OCI-LY7 (cell line): ENCODE results near the gene HOXC6. TPM values are rescaled to one million over a fixed set of nuclear protein-coding genes. Genes with fewer than 3 reads are reported as not detected.

Source experiments
- BruUV-seq: library from RNA; stranded (reverse); fragments of 400-500 nt; replicated peaks from 2 replicates; lab custom pipeline; 2021; lab: Mats Ljungman, UMichigan
- CTCF ChIA-PET: fragments of 300-600 bp; sonication (Branson Sonifier 250); formaldehyde crosslinking; loops from one replicate; lab custom pipeline; 2022; ENCODE audit warnings: antibody characterized with exemption; ENCODE audit not compliant: unreplicated experiment; lab: Charles Lee
- POLR2A ChIA-PET: fragments of 300-600 bp; sonication (Branson Sonifier 250); formaldehyde crosslinking; loops from one replicate; lab custom pipeline; 2022; ENCODE audit warnings: antibody characterized with exemption; lab: Charles Lee
- DNase-seq: peaks from one replicate; pipeline ENCODE4 v3.0.0-alpha.2; 2015; ENCODE audit warnings: low spot score
- H2AFZ ChIP-seq: fragments of 200-600 bp; sonication (generic), shearing (Covaris generic); 2 replicates; pipeline ENCODE4 v1.6.1; 2014; ENCODE audit warnings: mild to moderate bottlenecking, antibody characterized with exemption, low read length, moderate library complexity
- H3K27ac ChIP-seq: fragments of 200-600 bp; sonication (generic); 2 replicates; pipeline ENCODE4 v1.5.1; 2014; ENCODE audit warnings: mixed run types, low read depth, mild to moderate bottlenecking, moderate library complexity, low read length, inconsistent platforms; ENCODE audit not compliant: poor library complexity, severe bottlenecking
- H3K36me3 ChIP-seq: fragments of 200-600 bp; sonication (generic); 2 replicates; pipeline ENCODE4 v1.6.1; 2014; ENCODE audit warnings: mild to moderate bottlenecking, antibody characterized with exemption, low read length, moderate library complexity, mixed read lengths; ENCODE audit not compliant: insufficient read depth
- H3K4me1 ChIP-seq: fragments of 200-600 bp; sonication (generic); 2 replicates; pipeline ENCODE4 v1.5.1; 2014; ENCODE audit warnings: mild to moderate bottlenecking, low read length; ENCODE audit not compliant: insufficient read depth, poor library complexity, severe bottlenecking
- H3K4me2 ChIP-seq: fragments of 200-600 bp; sonication (generic); 2 replicates; pipeline ENCODE4 v1.6.1; 2014; ENCODE audit warnings: mild to moderate bottlenecking, low read length
- H3K4me3 ChIP-seq: fragments of 200-600 bp; sonication (generic); 2 replicates; pipeline ENCODE4 v1.5.1; 2014; ENCODE audit warnings: mild to moderate bottlenecking, low read depth, low read length; ENCODE audit not compliant: poor library complexity, severe bottlenecking
- H3K79me2 ChIP-seq: fragments of 200-600 bp; sonication (generic); 2 replicates; pipeline ENCODE4 v1.6.1; 2016; ENCODE audit warnings: low read depth, mild to moderate bottlenecking, low read length, moderate library complexity, mixed read lengths; ENCODE audit not compliant: insufficient read depth
- H3K9me2 ChIP-seq: fragments of 200-600 bp; sonication (generic); 2 replicates; pipeline ENCODE4 v1.6.1; 2016; ENCODE audit warnings: mild to moderate bottlenecking, low read length, mixed read lengths; ENCODE audit not compliant: insufficient read depth
- H3K9me3 ChIP-seq: fragments of 200-600 bp; sonication (generic); 2 replicates; pipeline ENCODE4 v1.6.1; 2014; ENCODE audit warnings: mild to moderate bottlenecking, mixed run types, low read length, mixed read lengths
- H4K20me1 ChIP-seq: fragments of 200-600 bp; sonication (generic); 2 replicates; pipeline ENCODE4 v1.6.1; 2014; ENCODE audit warnings: mild to moderate bottlenecking, antibody characterized with exemption, low read length, moderate library complexity, mixed read lengths; ENCODE audit not compliant: insufficient read depth
- EZH2phosphoT487 ChIP-seq: fragments of 200-600 bp; sonication (generic); IDR thresholded peaks from 2 replicates; pipeline ENCODE4 v1.6.1; 2018; ENCODE audit warnings: low read depth, borderline replicate concordance, mild to moderate bottlenecking, mixed run types, antibody characterized with exemption, low read length, moderate library complexity, mixed read lengths
- intact Hi-C: fragments of 100-400 bp; cut with micrococcal nuclease; formaldehyde crosslinking; loops from one replicate; pipeline ENCODE4 v1.10.0; 2022; ENCODE audit not compliant: unreplicated experiment
- total RNA-seq, 2 experiments: library from RNA; depleted of rRNA in 1 of 2; stranded (reverse); fragments of >200 nt in 1 of 2; shearing (Covaris generic) in 1 of 2; gene quantifications; 2 replicates each; pipeline ENCODE4 v1.2.3, GENCODE V29; 2014 to 2022
- TF ChIP-seq, protein P1 (sequence below): fragments of 200-600 bp; sonication (generic); conservative IDR thresholded peaks from 2 replicates; pipeline ENCODE4 v1.5.1; 2014; ENCODE audit warnings: mild to moderate bottlenecking, antibody characterized with exemption, low read length, moderate library complexity, mixed read lengths

The HOXC6 gene
- total RNA-seq, 2 experiments from 2014 or later, result 0.92 to 2.7 TPM

DNA sequence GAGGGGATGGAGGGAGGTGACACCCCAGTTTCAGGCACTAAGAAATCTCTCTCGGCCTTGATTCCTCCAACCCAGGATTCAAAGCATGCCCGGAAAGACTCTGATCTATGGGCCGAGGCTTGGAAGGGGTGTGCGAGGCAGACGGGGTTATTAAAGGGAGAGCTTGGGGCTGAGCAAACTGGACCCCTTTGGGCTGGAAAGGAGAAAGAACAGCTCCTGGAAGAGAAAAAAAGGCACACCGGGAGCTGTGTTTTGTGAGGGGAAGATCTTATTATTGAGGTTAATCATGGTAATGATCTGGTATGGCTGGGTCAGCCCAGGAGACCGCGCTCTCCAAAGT, 19.7 kb downstream of the HOXC6 start:
- Histone ChIP-seq H3K4me2 (no peak overlapping the region), H3K9me2 (no peaks in the 10 kb centered on the region), H3K4me3 (no peak overlapping the region), H3K79me2 (no peaks in the 10 kb centered on the region), H3K36me3 (no peaks in the 10 kb centered on the region), H4K20me1 (no peaks in the 10 kb centered on the region), H3K27ac (no peak overlapping the region), H3K4me1 (peaks cover 42% of the 10 kb centered on the region), H3K9me3 (no peaks in the 10 kb centered on the region), H2AFZ (no peak overlapping the region)
- DNase-seq, result no peak
- BruUV-seq, result no TSS peak
- POLR2A ChIA-PET, result no interaction called here
- TF ChIP-seq EZH2phosphoT487, result no peak
- TF ChIP-seq, protein P1, sequence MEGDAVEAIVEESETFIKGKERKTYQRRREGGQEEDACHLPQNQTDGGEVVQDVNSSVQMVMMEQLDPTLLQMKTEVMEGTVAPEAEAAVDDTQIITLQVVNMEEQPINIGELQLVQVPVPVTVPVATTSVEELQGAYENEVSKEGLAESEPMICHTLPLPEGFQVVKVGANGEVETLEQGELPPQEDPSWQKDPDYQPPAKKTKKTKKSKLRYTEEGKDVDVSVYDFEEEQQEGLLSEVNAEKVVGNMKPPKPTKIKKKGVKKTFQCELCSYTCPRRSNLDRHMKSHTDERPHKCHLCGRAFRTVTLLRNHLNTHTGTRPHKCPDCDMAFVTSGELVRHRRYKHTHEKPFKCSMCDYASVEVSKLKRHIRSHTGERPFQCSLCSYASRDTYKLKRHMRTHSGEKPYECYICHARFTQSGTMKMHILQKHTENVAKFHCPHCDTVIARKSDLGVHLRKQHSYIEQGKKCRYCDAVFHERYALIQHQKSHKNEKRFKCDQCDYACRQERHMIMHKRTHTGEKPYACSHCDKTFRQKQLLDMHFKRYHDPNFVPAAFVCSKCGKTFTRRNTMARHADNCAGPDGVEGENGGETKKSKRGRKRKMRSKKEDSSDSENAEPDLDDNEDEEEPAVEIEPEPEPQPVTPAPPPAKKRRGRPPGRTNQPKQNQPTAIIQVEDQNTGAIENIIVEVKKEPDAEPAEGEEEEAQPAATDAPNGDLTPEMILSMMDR, result no peak
- intact Hi-C loops, result no loop called here
- CTCF ChIA-PET, result no interaction called here

DNA sequence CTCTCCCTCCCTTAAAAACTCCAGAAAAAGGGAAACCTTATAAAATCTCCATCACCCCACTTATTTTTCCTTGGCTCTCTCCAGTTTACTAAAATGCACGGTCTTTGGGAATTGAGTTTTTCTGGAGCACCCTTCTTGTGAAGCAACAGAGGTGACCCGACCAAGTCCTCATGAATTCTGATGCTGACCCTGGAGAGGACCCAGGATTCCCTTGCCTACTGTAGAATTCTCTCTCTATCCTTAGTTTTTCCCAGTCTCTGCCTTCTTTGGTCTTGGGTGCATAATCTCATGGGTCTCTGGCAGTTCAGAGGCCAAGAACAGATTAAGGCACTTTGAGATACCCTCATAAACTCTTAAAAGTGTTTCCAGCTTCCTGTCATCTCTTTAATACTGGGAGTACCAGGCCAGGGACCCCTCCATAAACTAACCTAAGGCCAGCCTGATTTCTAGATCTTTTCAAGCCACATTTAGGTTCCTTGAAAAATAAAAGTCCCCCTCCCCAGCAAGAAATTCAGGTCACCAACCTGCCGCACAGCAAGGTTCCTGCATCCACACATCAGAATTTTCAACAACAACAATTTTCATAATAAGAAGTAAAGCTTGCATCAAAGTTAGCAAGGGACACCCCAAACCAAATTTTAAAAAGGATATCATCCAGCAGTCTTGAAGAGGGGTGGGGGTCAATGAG, 20.3 kb downstream of the HOXC6 start:
- Histone ChIP-seq H2AFZ (no peak overlapping the region), H3K36me3 (no peaks in the 10 kb centered on the region), H3K9me2 (no peaks in the 10 kb centered on the region), H3K4me3 (no peak overlapping the region), H3K4me2 (no peak overlapping the region), H3K27ac (no peak overlapping the region), H3K79me2 (no peaks in the 10 kb centered on the region), H3K4me1 (peaks cover 37% of the 10 kb centered on the region), H3K9me3 (no peaks in the 10 kb centered on the region), H4K20me1 (no peaks in the 10 kb centered on the region)
- TF ChIP-seq EZH2phosphoT487, result no peak
- TF ChIP-seq, protein P1, result no peak
- DNase-seq, result no peak
- intact Hi-C loops, result no loop called here
- ChIA-PET CTCF (no interaction called here), POLR2A (no interaction called here)
- no TSS peak for BruUV-seq

DNA sequence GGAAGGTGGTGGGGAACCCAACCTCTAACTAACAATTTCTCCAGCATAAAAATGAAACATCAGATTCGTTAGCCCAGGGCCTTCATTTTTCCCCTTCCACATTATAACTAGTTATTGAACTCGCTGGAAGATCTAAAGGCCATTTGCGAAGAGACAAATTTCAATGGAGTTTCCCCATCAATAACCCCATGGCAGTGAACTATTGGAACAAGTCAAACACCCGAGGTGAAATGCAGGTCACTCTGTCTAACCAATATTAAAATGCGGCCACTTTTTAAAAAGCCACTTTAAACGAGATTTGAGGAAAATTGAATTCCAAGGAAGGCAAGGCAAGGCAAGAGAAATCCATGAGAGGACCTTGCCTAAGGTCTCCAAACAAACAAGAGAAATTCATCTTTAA, 20.9 kb downstream of the HOXC6 start:
- H3K79me2 ChIP-seq, result peaks cover 4% of the 10 kb centered on the region; the same call in 1 of the 2 replicates
- intact Hi-C loops, result no loop called here
- CTCF ChIA-PET, result no interaction called here

More for the DNA sequence above, 20.9 kb downstream of the HOXC6 start:
- Histone ChIP-seq H3K4me2 (no peak overlapping the region), H3K36me3 (no peaks in the 10 kb centered on the region), H3K9me2 (no peaks in the 10 kb centered on the region), H3K9me3 (no peaks in the 10 kb centered on the region), H4K20me1 (no peaks in the 10 kb centered on the region), H3K4me3 (no peak overlapping the region), H3K4me1 (peaks cover 31% of the 10 kb centered on the region), H3K27ac (no peak overlapping the region), H2AFZ (no peak overlapping the region)
- no peak for DNase-seq
- BruUV-seq, result no TSS peak
- POLR2A ChIA-PET, result no interaction called here
- TF ChIP-seq, protein P1, result no peak
- TF ChIP-seq EZH2phosphoT487, result no peak
